HepG2 (cell line): ENCODE measurements around the gene PRAC1. TPM values are rescaled to one million over a fixed set of nuclear protein-coding genes. Genes with fewer than 3 reads are reported as not detected.

Source experiments
- ATAC-seq: fragments of 200-7000 bp; cut with Tn5 transposase; 3 replicates; pipeline ENCODE4 v1.9.1; 2020; ENCODE audit warnings: mild to moderate bottlenecking, moderate library complexity
- BruUV-seq: library from RNA; stranded (reverse); fragments of 400-500 nt; replicated peaks from 2 replicates; lab custom pipeline; 2021; lab: Mats Ljungman, UMichigan
- CTCF ChIA-PET: fragments of 300-600 bp; formaldehyde crosslinking; extraction: SDS; loops from one replicate; lab custom pipeline; 2021; ENCODE audit warnings: low total read pairs, inconsistent platforms, low intra/inter-chr PET ratio; lab: Yijun Ruan, JAX
- POLR2A ChIA-PET: fragments of 350-600 bp; sonication (Branson Sonifier 250); formaldehyde crosslinking; loops from one replicate; lab custom pipeline; 2020; ENCODE audit warnings: antibody characterized with exemption, inconsistent platforms; lab: Yijun Ruan, JAX
- DNase-seq: peaks from one replicate; pipeline ENCODE4 v3.0.0-alpha.2; 2015; ENCODE audit warnings: low spot score
- FAIRE-seq: peaks from 3 replicates; lab custom pipeline; 2011; peaks lifted over from hg19 to GRCh38; lab: Jason Lieb, UNC
- H2AFZ ChIP-seq: one replicate; pipeline ENCODE4 v1.6.1; 2011; ENCODE audit warnings: low read length, inconsistent platforms
- H3K27ac ChIP-seq: fragments of 300-600 bp; 3 replicates; pipeline ENCODE4 v1.8.0; 2011; ENCODE audit warnings: mixed run types, mild to moderate bottlenecking, mixed read lengths, low read length, inconsistent platforms; ENCODE audit not compliant: insufficient read depth; ENCODE audit errors: extremely low read length
- H3K27me3 ChIP-seq, 2 experiments: fragments of 200-600 bp in 1 of 2; 2 replicates in 1 of 2; 3 replicates in 1 of 2; pipeline versions ENCODE4 v1.6.0 to v1.8.0; 2011; ENCODE audit warnings: low read length in 2 of 2, mild to moderate bottlenecking in 2 of 2, moderate library complexity in 2 of 2, inconsistent platforms in 1 of 2; ENCODE audit not compliant: insufficient read depth in 2 of 2, control insufficient read depth in 1 of 2
- H3K36me3 ChIP-seq, 2 experiments: fragments of 200-600 bp in 1 of 2; replicated peaks in 1 of 2; 2 replicates in 1 of 2; 3 replicates in 1 of 2; pipeline versions ENCODE4 v1.5.1 to v1.8.0; 2011; ENCODE audit warnings: low read length in 2 of 2, inconsistent platforms in 1 of 2; ENCODE audit not compliant: insufficient read depth in 2 of 2, control insufficient read depth in 1 of 2
- H3K4me1 ChIP-seq: 2 replicates; pipeline ENCODE4 v1.5.1; 2012; ENCODE audit warnings: low read length, inconsistent platforms; ENCODE audit not compliant: insufficient read depth
- H3K4me2 ChIP-seq: 2 replicates; pipeline ENCODE4 v1.6.0; 2011; ENCODE audit warnings: low read depth, low read length, inconsistent platforms
- H3K4me3 ChIP-seq, 3 experiments: fragments of 200-600 bp in 1 of 3; sonication (generic), shearing (Covaris generic) in 1 of 3; replicated peaks in 1 of 3; 2 replicates each; pipeline ENCODE4 v1.5.1; 2011 to 2016; ENCODE audit warnings: low read length in 3 of 3, inconsistent platforms in 2 of 3, low read depth in 2 of 3, mild to moderate bottlenecking in 2 of 3, control low read depth in 1 of 3, mixed read lengths in 1 of 3; ENCODE audit not compliant: insufficient read depth in 1 of 3
- H3K79me2 ChIP-seq: one replicate; pipeline ENCODE4 v1.6.1; 2011; ENCODE audit warnings: low read length, inconsistent platforms; ENCODE audit not compliant: insufficient read depth
- H3K9ac ChIP-seq: 2 replicates; pipeline ENCODE4 v1.6.0; 2011; ENCODE audit warnings: mild to moderate bottlenecking, low read depth, low read length, inconsistent platforms; ENCODE audit not compliant: insufficient read depth
- H3K9me3 ChIP-seq: 2 replicates; pipeline ENCODE4 v1.5.1; 2012; ENCODE audit warnings: mild to moderate bottlenecking, low read length
- H4K20me1 ChIP-seq: 2 replicates; pipeline ENCODE4 v1.6.0; 2011; ENCODE audit warnings: inconsistent platforms, mild to moderate bottlenecking, low read length, moderate library complexity; ENCODE audit not compliant: insufficient read depth
- ERF ChIP-seq: IDR thresholded peaks from 2 replicates; pipeline ENCODE4 v1.6.1; 2018; ENCODE audit warnings: missing biosample characterization, missing genetic modification reagents
- JUN ChIP-seq: sonication (generic); formaldehyde crosslinking; IDR thresholded peaks from 2 replicates; pipeline ENCODE4 v1.4.0; 2020; ENCODE audit warnings: mild to moderate bottlenecking, missing genetic modification reagents
- KMT2A ChIP-seq: sonication (generic); formaldehyde crosslinking; IDR thresholded peaks from 2 replicates; pipeline ENCODE4 v1.4.0; 2020; ENCODE audit warnings: missing genetic modification reagents
- NFE2L2 ChIP-seq: fragments of 150-350 bp; IDR thresholded peaks from 2 replicates; pipeline ENCODE4 v1.6.1; 2014; ENCODE audit warnings: low read length
- NONO ChIP-seq, 2 experiments: fragments of 450-650 bp in 1 of 2; sonication (generic) in 1 of 2; formaldehyde crosslinking in 1 of 2; IDR thresholded peaks in 1 of 2; conservative IDR thresholded peaks in 1 of 2; 2 replicates each; pipeline versions ENCODE4 v1.6.1 to v1.8.0; 2017 to 2022; ENCODE audit warnings: mild to moderate bottlenecking in 1 of 2, missing genetic modification reagents in 1 of 2, moderate library complexity in 1 of 2
- PLRG1 ChIP-seq: fragments of 450-650 bp; conservative IDR thresholded peaks from 2 replicates; pipeline ENCODE4 v1.6.1; 2016
- PTBP1 ChIP-seq: fragments of 200-400 bp; formaldehyde crosslinking; IDR thresholded peaks from 2 replicates; pipeline ENCODE4 v1.6.1; 2018; ENCODE audit warnings: low read length, low read depth; ENCODE audit not compliant: poor library complexity, severe bottlenecking
- SRF ChIP-seq: IDR thresholded peaks from 2 replicates; pipeline ENCODE4 v1.6.1; 2011; ENCODE audit warnings: mild to moderate bottlenecking, low read depth, low read length, moderate library complexity
- SRY ChIP-seq: sonication (generic); formaldehyde crosslinking; IDR thresholded peaks from 2 replicates; pipeline ENCODE4 v1.8.0; 2022; ENCODE audit warnings: mild to moderate bottlenecking, missing genetic modification reagents
- ZFP37 ChIP-seq: sonication (generic); formaldehyde crosslinking; IDR thresholded peaks from 2 replicates; pipeline ENCODE4 v1.4.0; 2020; ENCODE audit warnings: missing genetic modification reagents, borderline replicate concordance
- ZNF263 ChIP-seq: sonication (generic); formaldehyde crosslinking; IDR thresholded peaks from 2 replicates; pipeline ENCODE4 v1.4.0; 2020; ENCODE audit warnings: missing genetic modification reagents
- ZNF343 ChIP-seq: sonication (generic); formaldehyde crosslinking; IDR thresholded peaks from 2 replicates; pipeline ENCODE4 v1.4.0; 2020; ENCODE audit warnings: mild to moderate bottlenecking, missing genetic modification reagents
- ZNF350 ChIP-seq: sonication (generic); formaldehyde crosslinking; IDR thresholded peaks from 2 replicates; pipeline ENCODE4 v1.4.0; 2020; ENCODE audit warnings: mild to moderate bottlenecking, low read depth, missing genetic modification reagents, borderline replicate concordance
- ZNF550 ChIP-seq: sonication (generic); formaldehyde crosslinking; IDR thresholded peaks from 2 replicates; pipeline ENCODE4 v1.4.0; 2020; ENCODE audit warnings: mild to moderate bottlenecking, missing genetic modification reagents, borderline replicate concordance
- WGBS: methylation state at CpG from one replicate; pipeline ENCODE4 v1.1.6; 2017; ENCODE audit warnings: low lambda C conversion rate; 5-methylcytosine and 5-hydroxymethylcytosine counted together
- in situ Hi-C: cut with HindIII; loops from 2 replicates; pipeline ENCODE4 v1.10.0; 2017; ENCODE audit warnings: low pct_unique_long_range_greater_than_20kb; ENCODE audit not compliant: extremely low pct_ligation_motif_present
- intact Hi-C: fragments of 100-400 bp; cut with micrococcal nuclease; formaldehyde crosslinking; loops from one replicate; pipeline ENCODE4 v1.10.0; 2022; ENCODE audit not compliant: unreplicated experiment
- polyA plus RNA-seq, 8 experiments: library from polyadenylated mRNA; depleted of rRNA in 3 of 8; stranded (reverse) in 7 of 8; unstranded in 1 of 8; fragments of >200 nt; fragmentation: Illumina TruSeq in 4 of 8; extraction: Trizol in 4 of 8; gene quantifications; 2 replicates each; pipeline versions ENCODE4 v1.2.1 to v1.2.3, GENCODE V29; 2011 to 2016; ENCODE audit warnings: low read depth in 4 of 8, missing spikeins in 1 of 8, mixed read lengths in 1 of 8; ENCODE audit not compliant: insufficient read depth in 1 of 8
- total RNA-seq, 5 experiments: library from RNA; depleted of rRNA; stranded (reverse); fragments of >200 nt; fragmentation: Illumina TruSeq; extraction: Trizol; gene quantifications; 2 replicates each; pipeline ENCODE4 v1.2.3, GENCODE V29; 2016; ENCODE audit warnings: low read depth in 1 of 5
- TF ChIP-seq, protein P1 (sequence below): sonication (generic); formaldehyde crosslinking; IDR thresholded peaks from 2 replicates; pipeline ENCODE4 v1.4.0; 2020; ENCODE audit warnings: missing genetic modification reagents, borderline replicate concordance
- TF ChIP-seq, protein P2 (sequence below): sonication (generic); formaldehyde crosslinking; IDR thresholded peaks from 2 replicates; pipeline ENCODE4 v1.8.0; 2022; ENCODE audit warnings: mild to moderate bottlenecking, missing genetic modification reagents, borderline replicate concordance
- TF ChIP-seq, protein P3 (sequence below): sonication (generic); formaldehyde crosslinking; IDR thresholded peaks from 2 replicates; pipeline ENCODE4 v1.4.0; 2020; ENCODE audit warnings: mild to moderate bottlenecking, low read depth, missing genetic modification reagents
- TF ChIP-seq, protein P4 (sequence below): sonication (generic); formaldehyde crosslinking; IDR thresholded peaks from 2 replicates; pipeline ENCODE4 v1.9.0; 2021; ENCODE audit warnings: missing genetic modification reagents, mild to moderate bottlenecking, borderline replicate concordance
- TF ChIP-seq, protein P5 (sequence below): sonication (generic); formaldehyde crosslinking; IDR thresholded peaks from 2 replicates; pipeline ENCODE4 v1.4.0; 2020; ENCODE audit warnings: missing genetic modification reagents

Gene PRAC1
- total and polyA plus RNA-seq, 2 of the 13 experiments (the other 11 are each of a cell fraction or from before 2014, with no cell fraction given): not detected

DNA sequence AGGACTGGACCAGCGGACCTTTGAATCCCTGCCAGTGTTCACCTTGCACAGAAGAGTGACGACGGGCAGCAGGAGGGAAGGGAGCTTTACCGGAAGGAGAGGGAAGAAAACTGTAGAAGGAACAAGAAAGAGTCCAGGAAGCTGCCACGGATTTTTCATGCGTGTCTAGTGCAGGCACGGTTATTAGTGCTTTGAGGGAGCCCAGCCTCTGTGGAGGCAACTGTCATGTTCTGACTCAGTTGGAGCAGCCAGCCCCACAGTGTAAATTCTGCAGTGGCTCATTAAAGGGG is 12.7 kb upstream of the PRAC1 start:
- no peak for FAIRE-seq
- no peak for ATAC-seq
- ChIA-PET POLR2A (no interaction called here), CTCF (no interaction called here)
- in situ Hi-C loops (no loop called here), intact Hi-C loops (no loop called here)
- Histone ChIP-seq H3K4me2 (no peak overlapping the region), H3K4me1 (peaks cover 16% of the 10 kb centered on the region), H4K20me1 (peaks cover 4% of the 10 kb centered on the region; the same call in 1 of the 2 replicates), H2AFZ (no peak overlapping the region), H3K9me3 (no peaks in the 10 kb centered on the region), H3K36me3 (no peaks in the 10 kb centered on the region), H3K27ac (no peak overlapping the region), H3K79me2 (no peaks in the 10 kb centered on the region), H3K27me3 (peaks cover 12 to 91% of the 10 kb centered on the region in 2 experiments), H3K4me3 (no peak overlapping the region), H3K9ac (no peak overlapping the region)
- 10% methylated on average over 7 of the region's 7 CpGs for WGBS
- no peak for DNase-seq
- BruUV-seq: no TSS peak
- TF ChIP-seq NFE2L2: no peak
- no peak for TF ChIP-seq KMT2A
- TF ChIP-seq SRY: no peak
- TF ChIP-seq, protein P1, sequence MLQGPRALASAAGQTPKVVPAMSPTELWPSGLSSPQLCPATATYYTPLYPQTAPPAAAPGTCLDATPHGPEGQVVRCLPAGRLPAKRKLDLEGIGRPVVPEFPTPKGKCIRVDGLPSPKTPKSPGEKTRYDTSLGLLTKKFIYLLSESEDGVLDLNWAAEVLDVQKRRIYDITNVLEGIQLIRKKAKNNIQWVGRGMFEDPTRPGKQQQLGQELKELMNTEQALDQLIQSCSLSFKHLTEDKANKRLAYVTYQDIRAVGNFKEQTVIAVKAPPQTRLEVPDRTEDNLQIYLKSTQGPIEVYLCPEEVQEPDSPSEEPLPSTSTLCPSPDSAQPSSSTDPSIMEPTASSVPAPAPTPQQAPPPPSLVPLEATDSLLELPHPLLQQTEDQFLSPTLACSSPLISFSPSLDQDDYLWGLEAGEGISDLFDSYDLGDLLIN (CRISPR knock-in tag): no peak
- TF ChIP-seq, protein P2, sequence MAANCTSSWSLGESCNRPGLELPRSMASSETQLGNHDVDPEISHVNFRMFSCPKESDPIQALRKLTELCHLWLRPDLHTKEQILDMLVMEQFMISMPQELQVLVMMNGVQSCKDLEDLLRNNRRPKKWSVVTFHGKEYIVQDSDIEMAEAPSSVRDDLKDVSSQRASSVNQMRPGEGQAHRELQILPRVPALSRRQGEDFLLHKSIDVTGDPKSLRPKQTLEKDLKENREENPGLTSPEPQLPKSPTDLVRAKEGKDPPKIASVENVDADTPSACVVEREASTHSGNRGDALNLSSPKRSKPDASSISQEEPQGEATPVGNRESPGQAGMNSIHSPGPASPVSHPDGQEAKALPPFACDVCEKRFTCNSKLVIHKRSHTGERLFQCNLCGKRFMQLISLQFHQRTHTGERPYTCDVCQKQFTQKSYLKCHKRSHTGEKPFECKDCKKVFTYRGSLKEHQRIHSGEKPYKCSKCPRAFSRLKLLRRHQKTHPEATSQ: no peak
- no peak for TF ChIP-seq SRF
- TF ChIP-seq ZNF350: no peak
- TF ChIP-seq, protein P3, sequence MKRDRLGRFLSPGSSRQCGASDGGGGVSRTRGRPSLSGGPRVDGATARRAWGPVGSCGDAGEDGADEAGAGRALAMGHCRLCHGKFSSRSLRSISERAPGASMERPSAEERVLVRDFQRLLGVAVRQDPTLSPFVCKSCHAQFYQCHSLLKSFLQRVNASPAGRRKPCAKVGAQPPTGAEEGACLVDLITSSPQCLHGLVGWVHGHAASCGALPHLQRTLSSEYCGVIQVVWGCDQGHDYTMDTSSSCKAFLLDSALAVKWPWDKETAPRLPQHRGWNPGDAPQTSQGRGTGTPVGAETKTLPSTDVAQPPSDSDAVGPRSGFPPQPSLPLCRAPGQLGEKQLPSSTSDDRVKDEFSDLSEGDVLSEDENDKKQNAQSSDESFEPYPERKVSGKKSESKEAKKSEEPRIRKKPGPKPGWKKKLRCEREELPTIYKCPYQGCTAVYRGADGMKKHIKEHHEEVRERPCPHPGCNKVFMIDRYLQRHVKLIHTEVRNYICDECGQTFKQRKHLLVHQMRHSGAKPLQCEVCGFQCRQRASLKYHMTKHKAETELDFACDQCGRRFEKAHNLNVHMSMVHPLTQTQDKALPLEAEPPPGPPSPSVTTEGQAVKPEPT (CRISPR knock-in tag): no peak
- no peak for TF ChIP-seq ZNF263 (CRISPR knock-in tag)
- TF ChIP-seq ZNF343 (CRISPR knock-in tag): no peak
- TF ChIP-seq ZNF550 (CRISPR knock-in tag): no peak
- no peak for TF ChIP-seq ZFP37 (CRISPR knock-in tag)
- TF ChIP-seq, protein P4, sequence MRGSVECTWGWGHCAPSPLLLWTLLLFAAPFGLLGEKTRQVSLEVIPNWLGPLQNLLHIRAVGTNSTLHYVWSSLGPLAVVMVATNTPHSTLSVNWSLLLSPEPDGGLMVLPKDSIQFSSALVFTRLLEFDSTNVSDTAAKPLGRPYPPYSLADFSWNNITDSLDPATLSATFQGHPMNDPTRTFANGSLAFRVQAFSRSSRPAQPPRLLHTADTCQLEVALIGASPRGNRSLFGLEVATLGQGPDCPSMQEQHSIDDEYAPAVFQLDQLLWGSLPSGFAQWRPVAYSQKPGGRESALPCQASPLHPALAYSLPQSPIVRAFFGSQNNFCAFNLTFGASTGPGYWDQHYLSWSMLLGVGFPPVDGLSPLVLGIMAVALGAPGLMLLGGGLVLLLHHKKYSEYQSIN (CRISPR knock-in tag): no peak
- TF ChIP-seq JUN: no peak
- TF ChIP-seq, protein P5, sequence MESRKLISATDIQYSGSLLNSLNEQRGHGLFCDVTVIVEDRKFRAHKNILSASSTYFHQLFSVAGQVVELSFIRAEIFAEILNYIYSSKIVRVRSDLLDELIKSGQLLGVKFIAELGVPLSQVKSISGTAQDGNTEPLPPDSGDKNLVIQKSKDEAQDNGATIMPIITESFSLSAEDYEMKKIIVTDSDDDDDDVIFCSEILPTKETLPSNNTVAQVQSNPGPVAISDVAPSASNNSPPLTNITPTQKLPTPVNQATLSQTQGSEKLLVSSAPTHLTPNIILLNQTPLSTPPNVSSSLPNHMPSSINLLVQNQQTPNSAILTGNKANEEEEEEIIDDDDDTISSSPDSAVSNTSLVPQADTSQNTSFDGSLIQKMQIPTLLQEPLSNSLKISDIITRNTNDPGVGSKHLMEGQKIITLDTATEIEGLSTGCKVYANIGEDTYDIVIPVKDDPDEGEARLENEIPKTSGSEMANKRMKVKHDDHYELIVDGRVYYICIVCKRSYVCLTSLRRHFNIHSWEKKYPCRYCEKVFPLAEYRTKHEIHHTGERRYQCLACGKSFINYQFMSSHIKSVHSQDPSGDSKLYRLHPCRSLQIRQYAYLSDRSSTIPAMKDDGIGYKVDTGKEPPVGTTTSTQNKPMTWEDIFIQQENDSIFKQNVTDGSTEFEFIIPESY (CRISPR knock-in tag): no peak
- TF ChIP-seq NONO (IDR thresholded peaks at IDR 0.05): no peak
- TF ChIP-seq NONO (CRISPR knock-in tag; conservative IDR thresholded peaks at IDR 0.05): no peak
- no peak for TF ChIP-seq ERF (CRISPR knock-in tag)
- TF ChIP-seq PTBP1: no peak
- no peak for TF ChIP-seq PLRG1
